CD8-positive, alpha-beta memory T cell (primary cell): Measurements from ENCODE around the gene DDX5. TPM values are rescaled to one million over a fixed set of nuclear protein-coding genes. Genes with fewer than 3 reads are reported as not detected.

Experiments used
- CTCF ChIA-PET: fragments of 350-600 bp; sonication (Branson Sonifier 250); formaldehyde crosslinking; loops from one replicate; lab custom pipeline; 2021; ENCODE audit warnings: antibody characterized with exemption; lab: Charles Lee
- POLR2A ChIA-PET: fragments of 350-600 bp; sonication (Branson Sonifier 250); formaldehyde crosslinking; loops from one replicate; lab custom pipeline; 2021; ENCODE audit warnings: antibody characterized with exemption; lab: Charles Lee
- DNase-seq, 5 donors: peaks; one replicate each; pipeline versions ENCODE4 v3.0.0 to v3.0.0-alpha.2; 2020 to 2022; ENCODE audit warnings: mixed read lengths in 1 of 5
- H3K27ac ChIP-seq: one replicate; pipeline ENCODE4 v1.7.0; 2013; ENCODE audit warnings: low read depth, mild to moderate bottlenecking, low read length, moderate library complexity
- H3K27me3 ChIP-seq: 2 replicates; pipeline ENCODE4 v1.7.0; 2013; ENCODE audit warnings: low read length, mild to moderate bottlenecking; ENCODE audit not compliant: insufficient read depth, poor library complexity, severe bottlenecking
- H3K36me3 ChIP-seq: 2 replicates; pipeline ENCODE4 v1.7.0; 2013; ENCODE audit warnings: mild to moderate bottlenecking, low read length, moderate library complexity; ENCODE audit not compliant: insufficient read depth
- H3K4me1 ChIP-seq: 2 replicates; pipeline ENCODE4 v1.7.0; 2013; ENCODE audit warnings: mild to moderate bottlenecking, low read length, moderate library complexity; ENCODE audit not compliant: insufficient read depth
- H3K4me3 ChIP-seq: 2 replicates; pipeline ENCODE4 v1.7.0; 2013; ENCODE audit warnings: mild to moderate bottlenecking, low read length
- H3K9me3 ChIP-seq: 2 replicates; pipeline ENCODE4 v1.7.0; 2013; ENCODE audit warnings: mild to moderate bottlenecking, low read length
- H3K27ac Mint-ChIP-seq, 8 donors: one replicate each; pipeline ENCODE4 v1.8.0; 2020 to 2021; ENCODE audit warnings: mixed read lengths in 8 of 8, mild to moderate bottlenecking in 6 of 8, inconsistent platforms in 3 of 8, moderate library complexity in 3 of 8
- H3K27me3 Mint-ChIP-seq, 2 donors: one replicate each; pipeline ENCODE4 v1.8.0; 2020 to 2021; ENCODE audit warnings: mixed read lengths in 2 of 2, mild to moderate bottlenecking in 1 of 2, moderate library complexity in 1 of 2
- H3K36me3 Mint-ChIP-seq, 3 donors: one replicate each; pipeline ENCODE4 v1.8.0; 2020 to 2021; ENCODE audit warnings: mixed read lengths in 3 of 3, inconsistent platforms in 1 of 3, mild to moderate bottlenecking in 1 of 3
- H3K4me1 Mint-ChIP-seq, 3 donors: one replicate each; pipeline ENCODE4 v1.8.0; 2020 to 2021; ENCODE audit warnings: mixed read lengths in 3 of 3, inconsistent platforms in 1 of 3, mild to moderate bottlenecking in 1 of 3
- H3K4me3 Mint-ChIP-seq, 7 donors: one replicate each; pipeline ENCODE4 v1.8.0; 2020 to 2021; ENCODE audit warnings: mixed read lengths in 7 of 7, mild to moderate bottlenecking in 6 of 7, moderate library complexity in 4 of 7, inconsistent platforms in 2 of 7
- H3K9me3 Mint-ChIP-seq, 5 donors: one replicate each; pipeline ENCODE4 v1.8.0; 2020 to 2022; ENCODE audit warnings: mixed read lengths in 5 of 5, mild to moderate bottlenecking in 3 of 5, moderate library complexity in 2 of 5, inconsistent platforms in 1 of 5
- polyA plus RNA-seq: library from polyadenylated mRNA; unstranded; fragments of 300-500 nt; fragmentation: Illumina TruSeq; gene quantifications from one replicate; pipeline ENCODE4 v1.2.3, GENCODE V29; 2021
- total RNA-seq, 2 experiments: library from RNA; stranded (reverse); gene quantifications; one replicate each; pipeline ENCODE4 v1.2.3, GENCODE V29; 2021

Gene DDX5
- total and polyA plus RNA-seq, 3 experiments from 2014 or later = 855 to 1,275 (median 861) TPM

DNA sequence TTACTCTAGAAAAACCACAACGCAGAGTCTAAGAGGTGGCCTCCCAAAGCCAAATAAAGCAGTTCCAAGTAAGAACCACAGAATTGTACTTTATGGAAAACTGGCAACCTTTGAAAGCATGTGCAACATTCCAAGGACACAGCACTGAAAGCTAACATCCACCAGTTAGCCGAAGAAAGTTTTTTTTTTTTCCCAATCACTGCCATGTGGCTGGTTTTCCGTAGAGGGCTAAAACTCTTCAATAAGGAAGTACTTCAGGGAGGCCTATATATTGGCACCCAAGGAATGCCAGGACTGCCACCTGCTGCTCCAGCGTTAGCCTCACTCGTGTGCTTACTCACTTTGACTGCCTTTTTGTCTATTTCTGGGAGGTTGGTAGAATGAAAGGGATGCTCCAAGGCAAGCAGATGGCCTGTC is 25.9 kb upstream of the DDX5 start:
- Mint-ChIP-seq H3K27me3 (no peaks in the 10 kb centered on the region), H3K4me1 (peaks cover 0 to 2% (median 0%) of the 10 kb centered on the region in 3 donors), H3K27ac (peak overlapping the region in 3 of 8 donors; percentile 40 to 74 (median 42)), H3K36me3 (peaks cover 5 to 94% (median 30%) of the 10 kb centered on the region in 3 donors), H3K9me3 (no peaks in the 10 kb centered on the region), H3K4me3 (no peak overlapping the region)
- H3K9me3 ChIP-seq = no peaks in the 10 kb centered on the region
- ChIA-PET CTCF (interaction anchor here (1.4 kb wide), 1 partner anchor 16 kb away, joined by 4 read pairs; no protein-coding TSS in a partner anchor), POLR2A (no interaction called here)
- no peaks in the 10 kb centered on the region for H3K27me3 ChIP-seq
- H3K4me3 ChIP-seq = no peak overlapping the region
- H3K27ac ChIP-seq = no peak overlapping the region
- peaks cover 66% of the 10 kb centered on the region for H3K36me3 ChIP-seq
- DNase-seq = no peak
- H3K4me1 ChIP-seq = no peaks in the 10 kb centered on the region

DNA sequence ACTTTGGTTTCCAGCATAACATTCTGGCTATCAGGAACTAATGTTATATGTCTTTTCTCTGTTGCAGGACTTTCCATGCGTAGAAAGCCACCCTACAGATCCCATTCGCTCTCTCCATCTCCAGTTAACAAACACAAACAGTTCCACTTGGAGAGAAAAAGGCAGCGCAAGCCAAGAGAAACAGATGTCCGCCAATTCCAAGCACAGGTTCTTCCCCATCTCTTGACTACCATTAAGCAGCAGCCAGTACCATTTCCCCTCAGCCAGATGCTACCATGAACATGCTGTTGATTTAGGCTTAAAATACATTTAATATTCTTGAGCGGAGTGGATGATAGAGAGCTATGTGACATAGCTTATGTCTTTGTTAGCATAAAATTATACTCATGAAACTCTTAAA is 23.1 kb upstream of the DDX5 start:
- ChIA-PET CTCF (interaction anchor here (1.4 kb wide), 1 partner anchor 109 kb away, joined by 5 read pairs; no protein-coding TSS in a partner anchor), POLR2A (no interaction called here)
- H3K36me3 Mint-ChIP-seq = peaks cover 8 to 91% (median 38%) of the 10 kb centered on the region in 3 donors
- no peaks in the 10 kb centered on the region for H3K4me1 ChIP-seq
- H3K4me3 Mint-ChIP-seq = no peak overlapping the region
- H3K27ac ChIP-seq = no peak overlapping the region
- no peak for DNase-seq
- no peak overlapping the region for H3K4me3 ChIP-seq
- H3K9me3 ChIP-seq = no peaks in the 10 kb centered on the region
- H3K27me3 Mint-ChIP-seq = no peaks in the 10 kb centered on the region
- H3K4me1 Mint-ChIP-seq = peaks cover 0 to 5% (median 0%) of the 10 kb centered on the region in 3 donors
- H3K9me3 Mint-ChIP-seq = no peaks in the 10 kb centered on the region
- peaks cover 70% of the 10 kb centered on the region for H3K36me3 ChIP-seq
- H3K27me3 ChIP-seq = no peaks in the 10 kb centered on the region
- peak overlapping the region in 1 of 8 donors; percentile 75 for H3K27ac Mint-ChIP-seq

GRCh38 chr17:64527914-64528313 is 21.8 kb upstream of the DDX5 start:
- POLR2A ChIA-PET = no interaction called here
- H3K4me3 ChIP-seq = no peak overlapping the region
- CTCF ChIA-PET = interaction anchor here (1.1 kb wide), 1 partner anchor 20 kb away, joined by 4 read pairs; no protein-coding TSS in a partner anchor
- Mint-ChIP-seq H3K4me1 (peaks cover 3 to 5% (median 5%) of the 10 kb centered on the region in 3 donors), H3K9me3 (no peaks in the 10 kb centered on the region), H3K27ac (peak overlapping the region in 2 of 8 donors; percentile 5 to 91), H3K36me3 (peaks cover 7 to 89% (median 41%) of the 10 kb centered on the region in 3 donors), H3K27me3 (no peaks in the 10 kb centered on the region), H3K4me3 (no peak overlapping the region)
- no peaks in the 10 kb centered on the region for H3K27me3 ChIP-seq
- peaks cover 74% of the 10 kb centered on the region for H3K36me3 ChIP-seq
- no peak for DNase-seq
- H3K9me3 ChIP-seq = no peaks in the 10 kb centered on the region
- no peaks in the 10 kb centered on the region for H3K4me1 ChIP-seq
- H3K27ac ChIP-seq = no peak overlapping the region

GRCh38 chr17:64520359-64520758 is 14.3 kb upstream of the DDX5 start:
- no peak overlapping the region for H3K27ac ChIP-seq

GRCh38 chr17:64519601-64520000 is 13.5 kb upstream of the DDX5 start:
- ChIA-PET POLR2A (interaction anchor here (0.7 kb wide), 1 partner anchor 14 kb away, joined by 3 read pairs; no protein-coding TSS in a partner anchor), CTCF (interaction anchor here (1.0 kb wide), 1 partner anchor 16 kb away, joined by 3 read pairs; no protein-coding TSS in a partner anchor)
- H3K9me3 Mint-ChIP-seq = no peaks in the 10 kb centered on the region
- H3K4me3 Mint-ChIP-seq = no peak overlapping the region
- H3K27ac ChIP-seq = no peak overlapping the region
- peaks cover 0 to 84% (median 20%) of the 10 kb centered on the region in 3 donors for H3K36me3 Mint-ChIP-seq
- H3K27ac Mint-ChIP-seq = peak overlapping the region in 1 of 8 donors; percentile 84
- peaks cover 48% of the 10 kb centered on the region for H3K36me3 ChIP-seq
- no peaks in the 10 kb centered on the region for H3K27me3 Mint-ChIP-seq
- H3K4me1 Mint-ChIP-seq = peaks cover 14 to 34% (median 19%) of the 10 kb centered on the region in 3 donors
- H3K9me3 ChIP-seq = no peaks in the 10 kb centered on the region
- no peaks in the 10 kb centered on the region for H3K4me1 ChIP-seq
- no peak for DNase-seq
- H3K27me3 ChIP-seq = no peaks in the 10 kb centered on the region
- H3K4me3 ChIP-seq = no peak overlapping the region

More at GRCh38 chr17:64520359-64520758, 14.3 kb upstream of the DDX5 start:
- peaks cover 8 to 28% (median 14%) of the 10 kb centered on the region in 3 donors for H3K4me1 Mint-ChIP-seq
- H3K27ac Mint-ChIP-seq = no peak overlapping the region
- Histone ChIP-seq H3K4me3 (no peak overlapping the region), H3K9me3 (no peaks in the 10 kb centered on the region), H3K36me3 (peaks cover 43% of the 10 kb centered on the region), H3K4me1 (no peaks in the 10 kb centered on the region), H3K27me3 (no peaks in the 10 kb centered on the region)
- H3K27me3 Mint-ChIP-seq = no peaks in the 10 kb centered on the region
- CTCF ChIA-PET = no interaction called here
- no peaks in the 10 kb centered on the region for H3K9me3 Mint-ChIP-seq
- H3K4me3 Mint-ChIP-seq = no peak overlapping the region
- H3K36me3 Mint-ChIP-seq = peaks cover 0 to 81% (median 15%) of the 10 kb centered on the region in 3 donors
- no peak for DNase-seq
- POLR2A ChIA-PET = interaction anchor here (0.7 kb wide), 1 partner anchor 15 kb away, joined by 3 read pairs; no protein-coding TSS in a partner anchor

- no peaks in the 10 kb centered on the region for H3K9me3 Mint-ChIP-seq
- H3K27ac Mint-ChIP-seq = peak overlapping the region in 1 of 8 donors; percentile 5
- no peaks in the 10 kb centered on the region for H3K27me3 ChIP-seq
- H3K4me1 Mint-ChIP-seq = peaks cover 25 to 48% (median 35%) of the 10 kb centered on the region in 3 donors
- no peaks in the 10 kb centered on the region for H3K4me1 ChIP-seq
- ChIA-PET POLR2A (interaction anchor here (2.0 kb wide), 1 partner anchor 9 kb away, joined by 8 read pairs; the partner anchor contains the start of genes CEP95 and DDX5), CTCF (interaction anchor here (0.8 to 1.3 kb wide), 2 partner anchors 16 to 96 kb away, joined by 4 read pairs; no protein-coding TSS in a partner anchor)
- peaks cover 46% of the 10 kb centered on the region for H3K36me3 ChIP-seq
- DNase-seq = no peak
- no peaks in the 10 kb centered on the region for H3K9me3 ChIP-seq
- no peak overlapping the region for H3K4me3 Mint-ChIP-seq
- no peaks in the 10 kb centered on the region for H3K27me3 Mint-ChIP-seq
- H3K36me3 Mint-ChIP-seq = peaks cover 0 to 91% (median 21%) of the 10 kb centered on the region in 3 donors
- H3K4me3 ChIP-seq = no peak overlapping the region
- H3K27ac ChIP-seq = no peak overlapping the region
These were observed 9.7 kb upstream of the DDX5 start for GRCh38 chr17:64515829-64516228.

DNA sequence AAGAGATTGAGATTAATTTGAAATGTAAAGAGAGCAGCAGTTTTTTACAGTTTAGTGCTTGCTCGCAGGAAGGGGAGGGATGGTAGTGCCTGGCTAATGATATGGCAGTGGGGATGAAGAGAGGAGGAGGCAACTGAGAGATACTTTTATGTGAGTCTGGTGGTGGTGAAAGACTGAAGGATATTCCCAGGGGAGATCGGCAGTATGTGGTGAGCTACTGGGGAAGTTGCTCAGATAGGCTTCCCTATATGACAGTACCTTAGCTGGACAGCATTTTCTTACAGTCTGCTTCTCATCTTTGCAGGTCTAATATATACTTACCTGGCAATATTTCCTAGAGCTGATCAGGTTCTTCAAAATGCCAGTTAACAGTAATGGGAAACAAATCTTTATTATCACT is 9.3 kb upstream of the DDX5 start:
- Histone ChIP-seq H3K4me3 (no peak overlapping the region), H3K4me1 (no peaks in the 10 kb centered on the region), H3K27ac (no peak overlapping the region), H3K9me3 (no peaks in the 10 kb centered on the region), H3K36me3 (peaks cover 46% of the 10 kb centered on the region), H3K27me3 (no peaks in the 10 kb centered on the region)
- H3K4me3 Mint-ChIP-seq = no peak overlapping the region
- peak overlapping the region in 5 of 8 donors; percentile 5 to 67 (median 15) for H3K27ac Mint-ChIP-seq
- H3K27me3 Mint-ChIP-seq = no peaks in the 10 kb centered on the region
- H3K36me3 Mint-ChIP-seq = peaks cover 0 to 91% (median 23%) of the 10 kb centered on the region in 3 donors
- ChIA-PET CTCF (interaction anchor here (0.8 to 1.3 kb wide), 2 partner anchors 16 to 95 kb away, joined by 4 read pairs; no protein-coding TSS in a partner anchor), POLR2A (interaction anchor here (2.0 kb wide), 1 partner anchor 9 kb away, joined by 8 read pairs; the partner anchor contains the start of genes CEP95 and DDX5)
- H3K4me1 Mint-ChIP-seq = peaks cover 25 to 49% (median 39%) of the 10 kb centered on the region in 3 donors
- H3K9me3 Mint-ChIP-seq = no peaks in the 10 kb centered on the region
- DNase-seq = no peak

DNA sequence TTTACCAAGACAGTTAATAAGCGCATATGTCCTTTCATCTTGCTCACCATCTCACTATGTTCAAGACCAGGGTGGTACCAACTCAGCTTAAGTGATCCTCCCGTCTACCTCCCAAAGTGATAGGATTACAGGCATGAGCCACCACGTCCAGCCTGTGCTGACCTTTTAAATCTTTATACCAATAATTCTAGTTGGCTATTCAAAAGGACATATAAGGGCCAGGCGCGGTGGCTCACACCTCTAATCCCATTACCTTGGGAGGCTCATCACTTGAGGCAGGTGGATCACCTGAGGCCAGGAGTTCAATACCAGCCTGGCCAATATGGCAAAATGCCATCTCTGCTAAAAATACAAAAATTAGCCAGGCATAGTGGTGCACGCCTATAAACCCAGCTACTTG is 3.1 kb upstream of the DDX5 start:
- Histone ChIP-seq H3K27me3 (no peaks in the 10 kb centered on the region), H3K36me3 (peaks cover 24% of the 10 kb centered on the region), H3K4me3 (no peak overlapping the region), H3K4me1 (peaks cover 25% of the 10 kb centered on the region), H3K9me3 (no peaks in the 10 kb centered on the region), H3K27ac (no peak overlapping the region)
- Mint-ChIP-seq H3K9me3 (peaks cover 0 to 3% (median 2%) of the 10 kb centered on the region in 5 donors), H3K36me3 (peaks cover 10 to 84% (median 25%) of the 10 kb centered on the region in 3 donors), H3K4me3 (peak overlapping the region in 4 of 7 donors; percentile 39 to 72 (median 42)), H3K4me1 (peaks cover 40 to 68% (median 62%) of the 10 kb centered on the region in 3 donors), H3K27me3 (peaks cover 0 to 19% of the 10 kb centered on the region in 2 donors), H3K27ac (peak overlapping the region in 1 of 8 donors; percentile 49)
- ChIA-PET POLR2A (interaction anchor here (0.5 to 1.6 kb wide), 3 partner anchors 12 to 104 kb away, joined by 3 to 10 read pairs (median 3); partner anchors contain the start of gene POLG2), CTCF (interaction anchor here (1.8 kb wide), 1 partner anchor 89 kb away, joined by 5 read pairs; no protein-coding TSS in a partner anchor)
- no peak for DNase-seq
